IMR-90 (cell line): Measurements from ENCODE around the gene OPALIN. TPM values are rescaled to one million over a fixed set of nuclear protein-coding genes. Genes with fewer than 3 reads are reported as not detected.

Source experiments
- ATAC-seq: fragments of 200-7000 bp; cut with Tn5 transposase; 2 replicates; pipeline ENCODE4 v1.9.1; 2020; ENCODE audit warnings: low read depth, mild to moderate bottlenecking, moderate library complexity
- BruUV-seq: library from RNA; stranded (reverse); fragments of 400-500 nt; replicated peaks from 2 replicates; lab custom pipeline; 2021; lab: Mats Ljungman, UMichigan
- CTCF ChIA-PET: fragments of 300-600 bp; formaldehyde crosslinking; extraction: SDS; loops from one replicate; lab custom pipeline; 2021; ENCODE audit warnings: antibody characterized with exemption; lab: Yijun Ruan, JAX
- POLR2A ChIA-PET: fragments of 300-600 bp; sonication (Branson Sonifier 250); formaldehyde crosslinking; loops from one replicate; lab custom pipeline; 2022; ENCODE audit warnings: antibody characterized with exemption; ENCODE audit not compliant: unreplicated experiment; lab: Charles Lee
- DNase-seq: peaks from one replicate; pipeline ENCODE4 v3.0.0; 2013
- H2AFZ ChIP-seq: replicated peaks from 2 replicates; pipeline ENCODE3; 2013; ENCODE audit warnings: low read length, mild to moderate bottlenecking; ENCODE audit not compliant: poor library complexity
- H2AK5ac ChIP-seq: 2 replicates; pipeline ENCODE4 v1.6.1; 2013; ENCODE audit warnings: low read depth, low read length, inconsistent platforms
- H2AK9ac ChIP-seq: replicated peaks from 2 replicates; pipeline ENCODE3; 2013; ENCODE audit warnings: mild to moderate bottlenecking, low read depth, low read length, moderate library complexity; ENCODE audit not compliant: poor library complexity
- H2BK120ac ChIP-seq: 2 replicates; pipeline ENCODE4 v1.6.1; 2013; ENCODE audit warnings: low read depth, low read length, inconsistent platforms
- H2BK15ac ChIP-seq: 3 replicates; pipeline ENCODE4 v1.6.1; 2013; ENCODE audit warnings: low read depth, low read length, inconsistent platforms
- H2BK20ac ChIP-seq: 2 replicates; pipeline ENCODE4 v1.6.1; 2013; ENCODE audit warnings: low read depth, mild to moderate bottlenecking, inconsistent platforms, low read length, moderate library complexity
- H2BK5ac ChIP-seq: 2 replicates; pipeline ENCODE4 v1.6.1; 2013; ENCODE audit warnings: mild to moderate bottlenecking, low read depth, low read length, inconsistent platforms; ENCODE audit not compliant: poor library complexity, severe bottlenecking
- H3K14ac ChIP-seq: replicated peaks from 2 replicates; pipeline ENCODE4 v1.6.1; 2013; ENCODE audit warnings: low read depth, low read length, inconsistent platforms
- H3K18ac ChIP-seq: 2 replicates; pipeline ENCODE4 v1.6.1; 2013; ENCODE audit warnings: low read depth, low read length, control low read depth
- H3K23ac ChIP-seq: 2 replicates; pipeline ENCODE4 v1.6.1; 2013; ENCODE audit warnings: low read depth, low read length, inconsistent platforms
- H3K27ac ChIP-seq: 2 replicates; pipeline ENCODE4 v1.5.1; 2013; ENCODE audit warnings: mild to moderate bottlenecking, control low read depth, low read length; ENCODE audit not compliant: insufficient read depth
- H3K27me3 ChIP-seq: 2 replicates; pipeline ENCODE4 v1.6.1; 2013; ENCODE audit warnings: low read length; ENCODE audit not compliant: control insufficient read depth, insufficient read depth
- H3K36me3 ChIP-seq: 2 replicates; pipeline ENCODE4 v1.6.1; 2013; ENCODE audit warnings: low read length, mixed read lengths; ENCODE audit not compliant: control insufficient read depth, insufficient read depth
- H3K4ac ChIP-seq: 2 replicates; pipeline ENCODE4 v1.6.1; 2013; ENCODE audit warnings: low read depth, low read length, inconsistent platforms
- H3K4me1 ChIP-seq: 2 replicates; pipeline ENCODE4 v1.6.1; 2013; ENCODE audit warnings: low read length, mixed read lengths; ENCODE audit not compliant: control insufficient read depth, insufficient read depth
- H3K4me2 ChIP-seq: 2 replicates; pipeline ENCODE4 v1.6.1; 2013; ENCODE audit warnings: low read depth, mild to moderate bottlenecking, control low read depth, low read length, moderate library complexity
- H3K4me3 ChIP-seq: 2 replicates; pipeline ENCODE4 v1.5.1; 2013; ENCODE audit warnings: low read depth, mild to moderate bottlenecking, control low read depth, low read length, moderate library complexity; ENCODE audit not compliant: insufficient read depth
- H3K56ac ChIP-seq: 2 replicates; pipeline ENCODE4 v1.6.1; 2013; ENCODE audit warnings: low read length, inconsistent platforms; ENCODE audit not compliant: insufficient read depth; ENCODE audit errors: extremely low read depth
- H3K79me1 ChIP-seq, 2 experiments: 2 replicates each; pipeline ENCODE4 v1.6.1; 2013; ENCODE audit warnings: low read length in 2 of 2, inconsistent platforms in 1 of 2, low read depth in 1 of 2
- H3K9ac ChIP-seq: 2 replicates; pipeline ENCODE4 v1.6.1; 2013; ENCODE audit warnings: low read depth, low read length, control low read depth
- H3K9me1 ChIP-seq: 2 replicates; pipeline ENCODE4 v1.6.1; 2013; ENCODE audit warnings: low read length, inconsistent platforms; ENCODE audit not compliant: insufficient read depth
- H3K9me3 ChIP-seq: 2 replicates; pipeline ENCODE4 v1.6.1; 2013; ENCODE audit warnings: low read length; ENCODE audit not compliant: control insufficient read depth, insufficient read depth
- H4K20me1 ChIP-seq: 2 replicates; pipeline ENCODE4 v1.6.1; 2013; ENCODE audit warnings: low read length, inconsistent platforms; ENCODE audit not compliant: insufficient read depth
- H4K5ac ChIP-seq: 2 replicates; pipeline ENCODE4 v1.6.1; 2013; ENCODE audit warnings: mild to moderate bottlenecking, low read depth, low read length, control low read depth
- H4K8ac ChIP-seq, 2 experiments: 2 replicates each; pipeline ENCODE4 v1.6.1; 2013; ENCODE audit warnings: low read depth in 2 of 2, low read length in 2 of 2, control low read depth in 1 of 2, inconsistent platforms in 1 of 2
- H4K91ac ChIP-seq: 2 replicates; pipeline ENCODE4 v1.6.1; 2013; ENCODE audit warnings: low read depth, low read length, inconsistent platforms; ENCODE audit not compliant: insufficient read depth
- CHD1 ChIP-seq: IDR thresholded peaks from 2 replicates; pipeline ENCODE4 v1.6.1; 2012; ENCODE audit warnings: low read depth, low read length, improper control_type of control experiment
- FOS ChIP-seq: fragments of 150-350 bp; IDR thresholded peaks from 2 replicates; pipeline ENCODE4 v1.6.1; 2016; ENCODE audit warnings: low read depth, low read length
- MAFK ChIP-seq: IDR thresholded peaks from 2 replicates; pipeline ENCODE4 v1.6.1; 2012; ENCODE audit warnings: low read depth, low read length, improper control_type of control experiment
- POLR2A ChIP-seq: IDR thresholded peaks from 2 replicates; pipeline ENCODE4 v1.6.1; 2012; ENCODE audit warnings: mild to moderate bottlenecking, low read depth, low read length
- RFX5 ChIP-seq: IDR thresholded peaks from 2 replicates; pipeline ENCODE4 v1.8.0; 2012; ENCODE audit warnings: low read depth, mild to moderate bottlenecking, low read length, moderate library complexity
- WGBS, 2 experiments: methylation state at CpG; one replicate each; pipeline versions ENCODE4 v1.1.5 to v1.1.7; 2013; ENCODE audit warnings: missing lambda C conversion rate in 2 of 2; ENCODE audit not compliant: insufficient read length in 1 of 2; ENCODE audit errors: extremely low coverage in 2 of 2; 5-methylcytosine and 5-hydroxymethylcytosine counted together
- dilution Hi-C: fragments of 300-500 bp; cut with HindIII; formaldehyde crosslinking; loops from one replicate; pipeline ENCODE4 v1.14.3; 2018; ENCODE audit warnings: low sequenced_read_pairs; ENCODE audit not compliant: unreplicated experiment
- in situ Hi-C: fragments of 300-500 bp; cut with MboI; formaldehyde crosslinking; loops from 3 replicates; pipeline ENCODE4 v1.14.3; 2019; ENCODE audit warnings: low sequenced_read_pairs, inconsistent platforms, mixed read lengths
- intact Hi-C: fragments of 100-400 bp; cut with micrococcal nuclease; formaldehyde crosslinking; loops from 2 replicates; pipeline ENCODE4 v1.10.0; 2022
- polyA plus RNA-seq, 3 experiments: library from polyadenylated mRNA; depleted of rRNA; stranded (reverse); fragments of >200 nt; gene quantifications; 2 replicates each; pipeline ENCODE4 v1.2.3, GENCODE V29; 2012; ENCODE audit warnings: low replicate concordance in 1 of 3
- total RNA-seq: library from RNA; depleted of rRNA; stranded (reverse); fragments of >200 nt; gene quantifications from 2 replicates; pipeline ENCODE4 v1.2.3, GENCODE V29; 2012
- TF ChIP-seq, protein P1 (sequence below): conservative IDR thresholded peaks from 2 replicates; pipeline ENCODE4 v1.5.1; 2012; ENCODE audit warnings: mild to moderate bottlenecking, low read depth, low read length, improper control_type of control experiment
- TF ChIP-seq, protein P2 (sequence below): fragments of 150-350 bp; IDR thresholded peaks from 2 replicates; pipeline ENCODE4 v1.6.1; 2016; ENCODE audit warnings: low read depth, mild to moderate bottlenecking, low read length, moderate library complexity, borderline replicate concordance

Gene OPALIN
- total and polyA plus RNA-seq, 2 of the 4 experiments (the other 2 are of a cell fraction), result not detected

GRCh38 chr10:96401036-96401435 is 42.2 kb upstream of the OPALIN start:
- Histone ChIP-seq H3K4me1 (no peaks in the 10 kb centered on the region), H4K20me1 (no peaks in the 10 kb centered on the region), H4K91ac (no peak overlapping the region), H3K27ac (no peak overlapping the region), H3K36me3 (no peaks in the 10 kb centered on the region), H3K9me3 (no peaks in the 10 kb centered on the region), H3K23ac (no peak overlapping the region), H3K9ac (no peak overlapping the region), H3K14ac (no peak overlapping the region), H2BK5ac (no peak overlapping the region), H3K79me1 (no peaks in the 10 kb centered on the region), H2AK9ac (no peak overlapping the region), H4K5ac (no peak overlapping the region), H3K18ac (no peak overlapping the region), H2AFZ (no peak overlapping the region), H2BK15ac (no peak overlapping the region), H2AK5ac (no peak overlapping the region), H3K4ac (no peak overlapping the region), H3K4me2 (no peak overlapping the region), H2BK120ac (no peak overlapping the region), H3K4me3 (no peak overlapping the region), H3K56ac (no peak overlapping the region), H3K27me3 (peaks cover 40% of the 10 kb centered on the region), H4K8ac (no peak overlapping the region), H3K9me1 (no peaks in the 10 kb centered on the region), H2BK20ac (no peak overlapping the region)
- CTCF ChIA-PET, result no interaction called here
- DNase-seq (no peak), ATAC-seq (no peak)
- TF ChIP-seq MAFK (no peak), RFX5 (no peak), FOS (no peak), CHD1 (no peak), POLR2A (no peak)
- TF ChIP-seq, protein P1, sequence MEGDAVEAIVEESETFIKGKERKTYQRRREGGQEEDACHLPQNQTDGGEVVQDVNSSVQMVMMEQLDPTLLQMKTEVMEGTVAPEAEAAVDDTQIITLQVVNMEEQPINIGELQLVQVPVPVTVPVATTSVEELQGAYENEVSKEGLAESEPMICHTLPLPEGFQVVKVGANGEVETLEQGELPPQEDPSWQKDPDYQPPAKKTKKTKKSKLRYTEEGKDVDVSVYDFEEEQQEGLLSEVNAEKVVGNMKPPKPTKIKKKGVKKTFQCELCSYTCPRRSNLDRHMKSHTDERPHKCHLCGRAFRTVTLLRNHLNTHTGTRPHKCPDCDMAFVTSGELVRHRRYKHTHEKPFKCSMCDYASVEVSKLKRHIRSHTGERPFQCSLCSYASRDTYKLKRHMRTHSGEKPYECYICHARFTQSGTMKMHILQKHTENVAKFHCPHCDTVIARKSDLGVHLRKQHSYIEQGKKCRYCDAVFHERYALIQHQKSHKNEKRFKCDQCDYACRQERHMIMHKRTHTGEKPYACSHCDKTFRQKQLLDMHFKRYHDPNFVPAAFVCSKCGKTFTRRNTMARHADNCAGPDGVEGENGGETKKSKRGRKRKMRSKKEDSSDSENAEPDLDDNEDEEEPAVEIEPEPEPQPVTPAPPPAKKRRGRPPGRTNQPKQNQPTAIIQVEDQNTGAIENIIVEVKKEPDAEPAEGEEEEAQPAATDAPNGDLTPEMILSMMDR, result no peak
- TF ChIP-seq, protein P2, sequence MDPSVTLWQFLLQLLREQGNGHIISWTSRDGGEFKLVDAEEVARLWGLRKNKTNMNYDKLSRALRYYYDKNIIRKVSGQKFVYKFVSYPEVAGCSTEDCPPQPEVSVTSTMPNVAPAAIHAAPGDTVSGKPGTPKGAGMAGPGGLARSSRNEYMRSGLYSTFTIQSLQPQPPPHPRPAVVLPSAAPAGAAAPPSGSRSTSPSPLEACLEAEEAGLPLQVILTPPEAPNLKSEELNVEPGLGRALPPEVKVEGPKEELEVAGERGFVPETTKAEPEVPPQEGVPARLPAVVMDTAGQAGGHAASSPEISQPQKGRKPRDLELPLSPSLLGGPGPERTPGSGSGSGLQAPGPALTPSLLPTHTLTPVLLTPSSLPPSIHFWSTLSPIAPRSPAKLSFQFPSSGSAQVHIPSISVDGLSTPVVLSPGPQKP, result no peak
- intact Hi-C loops, result no loop called here
- dilution Hi-C loops, result no loop called here
- BruUV-seq, result no TSS peak
- POLR2A ChIA-PET, result no interaction called here
- WGBS, 2 experiments, result 28% methylated on average over 2 of the region's 7 CpGs; no CpG with 5 or more reads in 1 of the 2 experiments
- in situ Hi-C loops, result no loop called here
